ENCODE measurements around the gene ITPR3.

GRCh38 chr6:33616913-33617312 is 4.2 kb upstream of the ITPR3 start:
- no peak for TF ChIP-seq CTCF (IDR thresholded peaks at IDR 0.05)
- TF ChIP-seq EP300 (IDR thresholded peaks at IDR 0.05), result no peak

All from sigmoid colon (tissue), 4 donors.